ENCODE data around the gene CCSAP.

GRCh38 chr1:229352975-229353374 is 10.1 kb upstream of the CCSAP start:
- no peak for TF ChIP-seq CTCF (IDR thresholded peaks at IDR 0.05)
- TF ChIP-seq POLR2A (IDR thresholded peaks at IDR 0.05), result no peak

Measured in adrenal gland (tissue), 5 donors.